A549 (cell line): ENCODE data around the gene FAM216B. TPM values are rescaled to one million over a fixed set of nuclear protein-coding genes. Genes with fewer than 3 reads are reported as not detected.

Experiments
- ATAC-seq, 2 experiments: fragments of 200-7000 bp in 1 of 2; fragments of >200 bp in 1 of 2; cut with Nextera tagmentation in 1 of 2; cut with Tn5 transposase in 1 of 2; 3 replicates each; pipeline versions ENCODE4 v1.8.0 to v1.9.1; 2018 to 2020; ENCODE audit warnings: mild to moderate bottlenecking in 1 of 2, moderate library complexity in 1 of 2
- CTCF ChIA-PET: fragments of 300-600 bp; sonication (Branson Sonifier 250); formaldehyde crosslinking; extraction: SDS; loops from one replicate; lab custom pipeline; 2021; ENCODE audit warnings: antibody characterized with exemption, inconsistent platforms; lab: Yijun Ruan, JAX
- POLR2A ChIA-PET: fragments of 350-600 bp; formaldehyde crosslinking; extraction: SDS; loops from one replicate; lab custom pipeline; 2021; ENCODE audit warnings: antibody characterized with exemption, inconsistent platforms; lab: Yijun Ruan, JAX
- DNase-seq, 2 experiments: peaks; one replicate each; pipeline versions ENCODE4 v3.0.0 to v3.0.0-alpha.2; 2011 to 2016; ENCODE audit warnings: low read depth in 1 of 2, low spot score in 1 of 2
- FAIRE-seq: peaks from 2 replicates; lab custom pipeline; 2011; peaks lifted over from hg19 to GRCh38; lab: Jason Lieb, UNC
- H3K27ac ChIP-seq, 2 experiments: fragments of >200 bp; sonication (Bioruptor Twin); formaldehyde crosslinking; 3 replicates each; pipeline ENCODE4 v1.5.1; 2016 to 2017
- H3K4me1 ChIP-seq: fragments of >200 bp; sonication (Bioruptor Twin); formaldehyde crosslinking; 3 replicates; pipeline ENCODE4 v1.6.1; 2016
- H3K4me2 ChIP-seq: fragments of >200 bp; sonication (Bioruptor Twin); formaldehyde crosslinking; 3 replicates; pipeline ENCODE4 v1.6.1; 2016
- H3K4me3 ChIP-seq: fragments of >200 bp; sonication (Bioruptor Twin); formaldehyde crosslinking; 3 replicates; pipeline ENCODE4 v1.5.1; 2016
- H3K9me3 ChIP-seq: fragments of >200 bp; sonication (Bioruptor Twin); formaldehyde crosslinking; 3 replicates; pipeline ENCODE4 v1.6.1; 2016
- CBX8 ChIP-seq: fragments of 200-600 bp; sonication (generic); IDR thresholded peaks from 2 replicates; pipeline ENCODE4 v1.6.1; 2016
- CHD2 ChIP-seq: fragments of 150-350 bp; IDR thresholded peaks from 2 replicates; pipeline ENCODE4 v1.6.1; 2014; ENCODE audit warnings: low read length; ENCODE audit not compliant: partially characterized antibody
- CHD4 ChIP-seq: fragments of 200-600 bp; sonication (generic); IDR thresholded peaks from 2 replicates; pipeline ENCODE4 v1.6.1; 2016; ENCODE audit warnings: antibody characterized with exemption, mild to moderate bottlenecking, borderline replicate concordance
- EHF ChIP-seq: fragments of 250-450 bp; sonication (Bioruptor Pico); IDR thresholded peaks from 2 replicates; pipeline ENCODE4 v1.5.0; 2020; ENCODE audit warnings: mild to moderate bottlenecking
- EHMT2 ChIP-seq: fragments of 200-600 bp; sonication (generic); IDR thresholded peaks from 2 replicates; pipeline ENCODE4 v1.6.1; 2016; ENCODE audit warnings: antibody characterized with exemption, low read depth, mild to moderate bottlenecking, moderate library complexity
- HOXB13 ChIP-seq: fragments of 250-450 bp; sonication (Bioruptor Pico); IDR thresholded peaks from 2 replicates; pipeline ENCODE4 v1.5.0; 2020; ENCODE audit warnings: low read depth, mild to moderate bottlenecking, moderate library complexity
- HOXB5 ChIP-seq: fragments of 250-450 bp; sonication (Bioruptor Pico); IDR thresholded peaks from 2 replicates; pipeline ENCODE4 v1.5.0; 2020; ENCODE audit warnings: mild to moderate bottlenecking, moderate library complexity
- JUNB ChIP-seq: fragments of >200 bp; sonication (Bioruptor Twin); formaldehyde crosslinking; IDR thresholded peaks from 2 replicates; pipeline ENCODE4 v1.6.1; 2016
- MAFK ChIP-seq: fragments of 450-650 bp; IDR thresholded peaks from 2 replicates; pipeline ENCODE4 v1.6.1; 2014; ENCODE audit not compliant: partially characterized antibody
- MYC ChIP-seq: IDR thresholded peaks from 2 replicates; pipeline ENCODE4 v1.6.1; 2012; ENCODE audit warnings: mild to moderate bottlenecking, inconsistent platforms, low read length, improper control_type of control experiment, borderline replicate concordance
- NFE2L2 ChIP-seq: fragments of 150-350 bp; conservative IDR thresholded peaks from 2 replicates; pipeline ENCODE4 v1.6.1; 2014; ENCODE audit warnings: low read length
- NPAS2 ChIP-seq: fragments of 250-450 bp; sonication (Bioruptor Pico); IDR thresholded peaks from 2 replicates; pipeline ENCODE4 v1.8.0; 2022; ENCODE audit warnings: mild to moderate bottlenecking, moderate library complexity, borderline replicate concordance
- PHF8 ChIP-seq: fragments of 200-600 bp; sonication (generic); IDR thresholded peaks from 2 replicates; pipeline ENCODE4 v1.6.1; 2016; ENCODE audit warnings: low read depth, mild to moderate bottlenecking, antibody characterized with exemption, moderate library complexity, borderline replicate concordance
- POLR2A ChIP-seq: IDR thresholded peaks from 2 replicates; pipeline ENCODE4 v1.6.1; 2012; ENCODE audit warnings: mild to moderate bottlenecking, low read length
- RCOR1 ChIP-seq: fragments of 150-350 bp; IDR thresholded peaks from 2 replicates; pipeline ENCODE4 v1.6.1; 2014; ENCODE audit warnings: antibody characterized with exemption, low read length, low read depth
- RFX5 ChIP-seq: fragments of 450-650 bp; IDR thresholded peaks from 2 replicates; pipeline ENCODE4 v1.7.1; 2014; ENCODE audit warnings: antibody characterized with exemption, mild to moderate bottlenecking, moderate library complexity
- SMC3 ChIP-seq: fragments of >200 bp; sonication (Bioruptor Twin); formaldehyde crosslinking; IDR thresholded peaks from 3 replicates; pipeline ENCODE4 v1.6.1; 2018; ENCODE audit warnings: inconsistent platforms
- ZFP36 ChIP-seq: fragments of 450-650 bp; IDR thresholded peaks from 2 replicates; pipeline ENCODE4 v1.6.1; 2014; ENCODE audit warnings: borderline replicate concordance; ENCODE audit not compliant: partially characterized antibody
- ZNF302 ChIP-seq: fragments of 250-450 bp; sonication (Bioruptor Pico); IDR thresholded peaks from 2 replicates; pipeline ENCODE4 v1.9.0; 2021; ENCODE audit warnings: inconsistent platforms, mild to moderate bottlenecking, moderate library complexity
- WGBS: methylation state at CpG from one replicate; pipeline ENCODE4 v1.1.6; 2017; ENCODE audit errors: missing lambda C conversion rate; 5-methylcytosine and 5-hydroxymethylcytosine counted together
- polyA plus RNA-seq, 4 experiments: library from polyadenylated mRNA; depleted of rRNA in 3 of 4; stranded (reverse); fragments of >200 nt; fragmentation: RNase III in 1 of 4; extraction: RNeasy Plus Mini Kit Qiagen cat#74134 plus additional on column Dnase treatment in 1 of 4; gene quantifications; 2 replicates in 3 of 4; 3 replicates in 1 of 4; pipeline ENCODE4 v1.2.3, GENCODE V29; 2011 to 2017
- TF ChIP-seq, protein P1 (sequence below): fragments of 200-600 bp; sonication (generic); IDR thresholded peaks from 2 replicates; pipeline ENCODE4 v1.6.1; 2016; ENCODE audit warnings: antibody characterized with exemption, mild to moderate bottlenecking, moderate library complexity
- TF ChIP-seq, protein P2 (sequence below): fragments of 450-650 bp; IDR thresholded peaks from 2 replicates; pipeline ENCODE4 v1.6.1; 2014; ENCODE audit warnings: antibody characterized with exemption
- TF ChIP-seq, protein P3 (sequence below): IDR thresholded peaks from 2 replicates; pipeline ENCODE4 v1.6.1; 2012; ENCODE audit warnings: low read depth, borderline replicate concordance
- TF ChIP-seq, protein P4 (sequence below): fragments of 150-350 bp; IDR thresholded peaks from 2 replicates; pipeline ENCODE4 v1.6.1; 2014; ENCODE audit warnings: low read depth, mild to moderate bottlenecking, low read length
- TF ChIP-seq, protein P5 (sequence below): fragments of 250-450 bp; sonication (Bioruptor Pico); IDR thresholded peaks from 2 replicates; pipeline ENCODE4 v1.5.0; 2020; ENCODE audit warnings: low read depth, mild to moderate bottlenecking, moderate library complexity
- TF ChIP-seq, protein P6 (sequence below): fragments of >200 bp; sonication (Bioruptor Twin); formaldehyde crosslinking; IDR thresholded peaks from 3 replicates; pipeline ENCODE4 v1.5.1; 2016

The FAM216B gene
- polyA plus RNA-seq, 2 of the 4 experiments (the other 2 are of a cell fraction) = not detected

DNA sequence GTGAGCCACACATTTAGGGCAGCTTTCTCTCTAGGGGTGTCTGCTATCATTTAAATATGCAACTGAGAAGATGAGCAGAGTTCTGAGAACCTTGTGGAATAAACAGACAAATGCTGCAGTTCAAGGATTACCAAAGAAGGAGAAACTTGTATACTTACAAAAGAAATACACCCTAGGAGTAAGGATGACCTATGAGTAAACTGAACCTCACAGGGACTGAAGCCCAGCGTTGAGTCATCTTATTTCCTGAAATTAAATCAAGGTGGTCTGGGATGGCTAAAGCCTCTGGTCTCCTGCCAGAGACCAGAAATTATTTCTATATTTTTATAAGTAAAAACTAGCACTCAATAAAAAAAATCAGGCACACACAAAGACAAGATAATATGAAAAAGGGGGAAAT, 40.1 kb downstream of the FAM216B start:
- FAIRE-seq = no peak
- no peak overlapping the region for H3K4me2 ChIP-seq
- CTCF ChIA-PET = no interaction called here
- no peak for TF ChIP-seq EHMT2
- no peak for TF ChIP-seq CHD4
- TF ChIP-seq PHF8 = no peak
- no peak for TF ChIP-seq HOXB5 (CRISPR knock-in tag)
- TF ChIP-seq NPAS2 (CRISPR knock-in tag) = no peak
- TF ChIP-seq ZFP36 = no peak
- no peak for TF ChIP-seq MYC
- TF ChIP-seq MAFK = no peak
- TF ChIP-seq CBX8 = no peak
- no peak for TF ChIP-seq NFE2L2
- TF ChIP-seq RFX5 = no peak
- TF ChIP-seq, protein P1, sequence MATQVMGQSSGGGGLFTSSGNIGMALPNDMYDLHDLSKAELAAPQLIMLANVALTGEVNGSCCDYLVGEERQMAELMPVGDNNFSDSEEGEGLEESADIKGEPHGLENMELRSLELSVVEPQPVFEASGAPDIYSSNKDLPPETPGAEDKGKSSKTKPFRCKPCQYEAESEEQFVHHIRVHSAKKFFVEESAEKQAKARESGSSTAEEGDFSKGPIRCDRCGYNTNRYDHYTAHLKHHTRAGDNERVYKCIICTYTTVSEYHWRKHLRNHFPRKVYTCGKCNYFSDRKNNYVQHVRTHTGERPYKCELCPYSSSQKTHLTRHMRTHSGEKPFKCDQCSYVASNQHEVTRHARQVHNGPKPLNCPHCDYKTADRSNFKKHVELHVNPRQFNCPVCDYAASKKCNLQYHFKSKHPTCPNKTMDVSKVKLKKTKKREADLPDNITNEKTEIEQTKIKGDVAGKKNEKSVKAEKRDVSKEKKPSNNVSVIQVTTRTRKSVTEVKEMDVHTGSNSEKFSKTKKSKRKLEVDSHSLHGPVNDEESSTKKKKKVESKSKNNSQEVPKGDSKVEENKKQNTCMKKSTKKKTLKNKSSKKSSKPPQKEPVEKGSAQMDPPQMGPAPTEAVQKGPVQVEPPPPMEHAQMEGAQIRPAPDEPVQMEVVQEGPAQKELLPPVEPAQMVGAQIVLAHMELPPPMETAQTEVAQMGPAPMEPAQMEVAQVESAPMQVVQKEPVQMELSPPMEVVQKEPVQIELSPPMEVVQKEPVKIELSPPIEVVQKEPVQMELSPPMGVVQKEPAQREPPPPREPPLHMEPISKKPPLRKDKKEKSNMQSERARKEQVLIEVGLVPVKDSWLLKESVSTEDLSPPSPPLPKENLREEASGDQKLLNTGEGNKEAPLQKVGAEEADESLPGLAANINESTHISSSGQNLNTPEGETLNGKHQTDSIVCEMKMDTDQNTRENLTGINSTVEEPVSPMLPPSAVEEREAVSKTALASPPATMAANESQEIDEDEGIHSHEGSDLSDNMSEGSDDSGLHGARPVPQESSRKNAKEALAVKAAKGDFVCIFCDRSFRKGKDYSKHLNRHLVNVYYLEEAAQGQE = no peak
- TF ChIP-seq, protein P2, sequence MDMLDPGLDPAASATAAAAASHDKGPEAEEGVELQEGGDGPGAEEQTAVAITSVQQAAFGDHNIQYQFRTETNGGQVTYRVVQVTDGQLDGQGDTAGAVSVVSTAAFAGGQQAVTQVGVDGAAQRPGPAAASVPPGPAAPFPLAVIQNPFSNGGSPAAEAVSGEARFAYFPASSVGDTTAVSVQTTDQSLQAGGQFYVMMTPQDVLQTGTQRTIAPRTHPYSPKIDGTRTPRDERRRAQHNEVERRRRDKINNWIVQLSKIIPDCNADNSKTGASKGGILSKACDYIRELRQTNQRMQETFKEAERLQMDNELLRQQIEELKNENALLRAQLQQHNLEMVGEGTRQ = no peak
- TF ChIP-seq, all 56 proteins: peak for 0
- POLR2A ChIA-PET = no interaction called here
- no peak for DNase-seq
- WGBS = 5% methylated on average over 1 of the region's 1 CpG
- Histone ChIP-seq H3K4me3 (no peak overlapping the region), H3K27ac (no peak overlapping the region), H3K4me1 (no peaks in the 10 kb centered on the region), H3K9me3 (no peaks in the 10 kb centered on the region)
- no peak for ATAC-seq

DNA sequence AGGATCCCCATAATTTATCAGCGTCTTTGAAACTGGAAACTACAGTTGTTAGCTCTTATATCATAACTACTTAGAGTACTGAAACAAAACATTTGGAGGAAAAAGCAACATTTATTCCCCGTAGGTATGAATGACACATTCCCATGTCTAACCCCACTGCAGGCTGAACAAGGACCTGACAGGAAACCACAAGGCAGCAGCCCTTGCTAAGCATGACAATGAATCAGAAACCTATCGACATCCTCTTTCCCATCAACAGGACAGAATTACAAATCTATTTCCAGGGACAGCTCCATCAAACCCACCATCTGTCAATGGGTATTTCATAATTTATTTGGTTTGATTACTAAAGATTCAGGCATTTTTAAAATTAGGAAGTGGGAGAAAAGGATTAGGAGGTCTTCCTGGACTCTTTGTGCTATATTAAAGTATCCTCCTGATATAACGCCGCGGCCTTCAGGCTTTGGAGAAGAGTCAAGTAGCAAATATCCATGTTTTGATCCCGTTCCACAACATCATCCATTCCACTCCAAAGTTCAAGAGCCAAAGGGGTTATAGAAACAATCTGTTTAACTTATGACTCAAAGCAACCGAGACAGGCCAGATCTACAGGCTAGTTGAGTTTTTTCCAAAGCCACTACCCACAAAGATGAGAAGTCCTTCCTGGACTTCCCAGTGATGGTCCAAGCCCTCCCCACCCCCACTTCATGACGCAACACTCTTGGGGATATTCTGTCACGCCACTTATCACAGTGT, 51.1 kb downstream of the FAM216B start:
- Histone ChIP-seq H3K27ac (no peak overlapping the region), H3K4me2 (no peak overlapping the region), H3K9me3 (no peaks in the 10 kb centered on the region), H3K4me3 (no peak overlapping the region), H3K4me1 (no peaks in the 10 kb centered on the region)
- ChIA-PET POLR2A (no interaction called here), CTCF (no interaction called here)
- ATAC-seq (no peak), DNase-seq (no peak), FAIRE-seq (no peak)
- 26% methylated on average over 10 of the region's 10 CpGs for WGBS
- TF ChIP-seq JUNB = no peak
- TF ChIP-seq RFX5 = no peak

DNA sequence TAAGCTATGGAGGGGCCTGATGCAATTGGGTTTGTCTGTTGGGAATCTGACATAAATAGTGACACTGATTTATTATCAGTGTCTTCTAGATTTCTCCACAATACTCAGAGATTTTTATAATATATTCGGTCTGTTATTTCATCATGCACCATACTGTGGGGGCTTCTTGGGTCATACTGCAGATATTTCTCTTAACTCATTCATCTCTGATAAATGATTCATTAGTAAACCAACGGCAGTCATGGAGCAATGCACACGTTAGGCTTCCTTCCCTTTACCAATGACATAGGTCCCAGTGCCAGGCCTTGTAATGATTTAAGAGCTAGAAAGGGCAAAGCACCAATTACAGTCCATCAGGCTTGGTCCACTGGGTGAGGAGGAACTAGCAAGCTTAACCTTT, 53.6 kb downstream of the FAM216B start:
- DNase-seq (no peak), FAIRE-seq (no peak), ATAC-seq (no peak)
- Histone ChIP-seq H3K27ac (no peak overlapping the region), H3K4me1 (no peaks in the 10 kb centered on the region), H3K4me2 (no peak overlapping the region), H3K4me3 (no peak overlapping the region), H3K9me3 (no peaks in the 10 kb centered on the region)
- POLR2A ChIA-PET = no interaction called here
- CTCF ChIA-PET = no interaction called here
- WGBS = 20% methylated on average over 3 of the region's 3 CpGs
- TF ChIP-seq RCOR1 = no peak
- TF ChIP-seq, protein P3, sequence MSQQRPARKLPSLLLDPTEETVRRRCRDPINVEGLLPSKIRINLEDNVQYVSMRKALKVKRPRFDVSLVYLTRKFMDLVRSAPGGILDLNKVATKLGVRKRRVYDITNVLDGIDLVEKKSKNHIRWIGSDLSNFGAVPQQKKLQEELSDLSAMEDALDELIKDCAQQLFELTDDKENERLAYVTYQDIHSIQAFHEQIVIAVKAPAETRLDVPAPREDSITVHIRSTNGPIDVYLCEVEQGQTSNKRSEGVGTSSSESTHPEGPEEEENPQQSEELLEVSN = no peak
- TF ChIP-seq, protein P4, sequence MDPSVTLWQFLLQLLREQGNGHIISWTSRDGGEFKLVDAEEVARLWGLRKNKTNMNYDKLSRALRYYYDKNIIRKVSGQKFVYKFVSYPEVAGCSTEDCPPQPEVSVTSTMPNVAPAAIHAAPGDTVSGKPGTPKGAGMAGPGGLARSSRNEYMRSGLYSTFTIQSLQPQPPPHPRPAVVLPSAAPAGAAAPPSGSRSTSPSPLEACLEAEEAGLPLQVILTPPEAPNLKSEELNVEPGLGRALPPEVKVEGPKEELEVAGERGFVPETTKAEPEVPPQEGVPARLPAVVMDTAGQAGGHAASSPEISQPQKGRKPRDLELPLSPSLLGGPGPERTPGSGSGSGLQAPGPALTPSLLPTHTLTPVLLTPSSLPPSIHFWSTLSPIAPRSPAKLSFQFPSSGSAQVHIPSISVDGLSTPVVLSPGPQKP = no peak
- TF ChIP-seq ZNF302 = no peak
- no peak for TF ChIP-seq SMC3
- no peak for TF ChIP-seq HOXB13 (CRISPR knock-in tag)
- TF ChIP-seq, protein P5, sequence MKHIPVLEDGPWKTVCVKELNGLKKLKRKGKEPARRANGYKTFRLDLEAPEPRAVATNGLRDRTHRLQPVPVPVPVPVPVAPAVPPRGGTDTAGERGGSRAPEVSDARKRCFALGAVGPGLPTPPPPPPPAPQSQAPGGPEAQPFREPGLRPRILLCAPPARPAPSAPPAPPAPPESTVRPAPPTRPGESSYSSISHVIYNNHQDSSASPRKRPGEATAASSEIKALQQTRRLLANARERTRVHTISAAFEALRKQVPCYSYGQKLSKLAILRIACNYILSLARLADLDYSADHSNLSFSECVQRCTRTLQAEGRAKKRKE (CRISPR knock-in tag) = no peak
- TF ChIP-seq, protein P6, sequence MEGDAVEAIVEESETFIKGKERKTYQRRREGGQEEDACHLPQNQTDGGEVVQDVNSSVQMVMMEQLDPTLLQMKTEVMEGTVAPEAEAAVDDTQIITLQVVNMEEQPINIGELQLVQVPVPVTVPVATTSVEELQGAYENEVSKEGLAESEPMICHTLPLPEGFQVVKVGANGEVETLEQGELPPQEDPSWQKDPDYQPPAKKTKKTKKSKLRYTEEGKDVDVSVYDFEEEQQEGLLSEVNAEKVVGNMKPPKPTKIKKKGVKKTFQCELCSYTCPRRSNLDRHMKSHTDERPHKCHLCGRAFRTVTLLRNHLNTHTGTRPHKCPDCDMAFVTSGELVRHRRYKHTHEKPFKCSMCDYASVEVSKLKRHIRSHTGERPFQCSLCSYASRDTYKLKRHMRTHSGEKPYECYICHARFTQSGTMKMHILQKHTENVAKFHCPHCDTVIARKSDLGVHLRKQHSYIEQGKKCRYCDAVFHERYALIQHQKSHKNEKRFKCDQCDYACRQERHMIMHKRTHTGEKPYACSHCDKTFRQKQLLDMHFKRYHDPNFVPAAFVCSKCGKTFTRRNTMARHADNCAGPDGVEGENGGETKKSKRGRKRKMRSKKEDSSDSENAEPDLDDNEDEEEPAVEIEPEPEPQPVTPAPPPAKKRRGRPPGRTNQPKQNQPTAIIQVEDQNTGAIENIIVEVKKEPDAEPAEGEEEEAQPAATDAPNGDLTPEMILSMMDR = no peak
- TF ChIP-seq RFX5 = no peak
- TF ChIP-seq POLR2A = no peak
- TF ChIP-seq CHD2 = no peak
- no peak for TF ChIP-seq EHF (CRISPR knock-in tag)
- TF ChIP-seq CHD4 = no peak
